ENCODE results near the gene ZNRF2.

GRCh38 chr7:30378275-30378674 is 93.9 kb downstream of the ZNRF2 start:
- TF ChIP-seq CTCF (IDR thresholded peaks at IDR 0.05) (no peak), POLR2A (IDR thresholded peaks at IDR 0.05) (no peak), EP300 (IDR thresholded peaks at IDR 0.05) (no peak)

All from tibial nerve (tissue), 4 donors.